ENCODE results near the gene ERCC1.

ERCC1 gene

DNA sequence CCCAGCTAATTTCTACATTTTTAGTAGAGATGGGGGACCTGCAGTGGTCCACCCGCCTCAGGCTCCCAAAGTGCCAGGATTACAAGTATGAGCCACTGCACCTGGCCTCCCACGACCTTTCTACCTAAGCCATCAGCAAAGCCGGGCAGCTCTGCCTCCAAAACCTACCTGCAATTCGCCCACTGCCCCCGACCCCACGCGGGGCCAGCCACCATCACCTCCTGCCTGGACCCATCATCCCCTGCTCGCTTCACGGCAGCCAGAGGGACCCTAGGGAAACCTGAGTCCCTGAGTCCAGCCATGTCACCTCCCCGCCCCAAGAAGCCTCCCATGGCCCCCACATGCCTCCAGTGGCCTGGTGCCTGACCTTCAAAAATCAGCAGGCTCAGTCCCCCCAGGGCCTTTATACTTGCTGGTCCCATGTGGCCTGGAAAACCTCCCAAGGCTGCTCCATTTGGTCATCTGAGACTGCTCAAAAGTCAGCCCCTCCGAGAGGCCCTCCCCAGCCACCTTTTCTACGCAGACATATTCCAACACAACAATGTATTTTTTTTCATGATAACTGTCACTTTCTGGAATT is 65.4 kb downstream of the ERCC1 start:
- no peak for DNase-seq

DNA sequence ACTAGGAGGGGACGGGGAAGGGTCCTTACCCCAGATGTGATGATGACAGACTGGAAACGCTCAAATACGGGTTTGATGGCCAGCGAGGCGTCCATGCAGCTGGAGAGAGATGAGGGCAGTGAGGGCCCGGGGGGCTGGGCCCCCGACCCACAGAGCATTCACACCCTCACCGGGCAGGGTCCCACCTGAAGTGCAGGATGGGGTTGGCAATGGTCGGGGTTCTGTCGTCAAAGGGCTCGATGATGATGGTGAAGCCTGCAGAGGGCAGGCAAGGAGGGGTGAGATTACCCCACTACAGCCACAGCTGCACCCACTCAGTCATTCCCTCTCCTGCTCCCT is 66.3 kb downstream of the ERCC1 start:
- no peak for DNase-seq
